Retina (tissue), 1 donor: ENCODE results near the gene TMF1.

Experiments
- DNase-seq: peaks from one replicate; pipeline ENCODE4 v3.0.0-alpha.2; 2016

TMF1 gene

DNA sequence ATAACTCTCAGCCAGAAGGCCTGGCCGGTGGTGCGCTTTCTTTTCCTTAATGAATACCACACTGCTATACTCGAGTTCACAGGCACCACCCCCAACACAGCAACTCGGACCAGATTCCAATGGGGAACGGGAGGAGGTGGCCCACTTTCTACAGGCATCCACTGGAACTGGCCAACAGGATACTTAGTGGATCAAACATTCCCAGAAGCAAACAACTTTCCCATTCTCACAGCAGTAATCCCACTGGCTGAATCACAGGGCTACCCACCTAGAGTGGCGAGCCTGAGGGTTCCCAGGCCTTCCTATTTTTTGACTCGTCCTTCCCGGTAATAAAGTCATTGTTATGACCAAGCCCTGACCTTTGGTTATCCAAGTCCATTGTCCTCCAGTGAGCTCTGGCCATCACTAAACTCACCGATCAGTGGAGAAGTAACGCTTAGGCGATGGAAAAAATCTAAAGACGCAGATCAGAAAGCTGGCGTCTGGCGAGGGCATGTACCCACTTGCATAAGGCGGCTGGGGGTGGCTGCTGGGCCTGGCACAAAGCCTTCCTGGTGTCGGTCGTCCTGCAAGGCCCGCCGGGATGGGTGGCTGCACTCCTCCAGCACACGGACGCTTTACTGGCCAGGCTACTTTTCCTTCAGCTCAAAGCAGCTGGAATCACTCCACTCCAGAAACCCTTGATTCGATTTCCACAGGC is 39.9 kb downstream of the TMF1 start:
- no peak for DNase-seq

DNA sequence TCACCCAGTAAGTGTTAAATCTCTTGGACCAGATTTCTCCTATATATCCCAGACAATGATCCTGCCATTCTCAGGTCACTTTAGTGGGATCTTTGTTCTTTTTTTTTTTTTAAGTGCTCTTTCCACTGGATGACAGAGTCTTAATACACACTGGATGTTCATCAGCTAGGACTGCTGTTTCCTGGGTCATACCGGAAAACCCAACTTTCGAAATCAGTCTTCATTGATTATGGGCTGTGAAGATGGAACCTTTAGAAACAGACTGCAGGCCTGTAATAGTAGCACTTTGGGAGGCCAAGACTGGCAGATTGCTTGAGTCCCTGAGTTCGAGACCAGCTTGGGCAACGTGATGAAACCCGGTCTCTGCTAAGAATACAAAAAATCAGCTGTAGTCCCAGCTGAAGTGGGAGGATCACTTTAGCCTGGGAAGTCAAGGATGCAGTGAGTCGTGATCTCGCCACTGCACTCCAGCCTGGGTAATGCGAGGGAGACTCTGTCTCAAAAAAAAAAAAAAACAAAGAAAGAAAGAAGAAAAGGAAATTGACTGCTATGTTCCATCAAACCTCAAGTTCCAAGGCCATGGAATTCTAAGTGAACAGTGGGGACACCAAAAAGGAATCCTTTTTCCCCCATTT is 40.9 kb downstream of the TMF1 start:
- no peak for DNase-seq

DNA sequence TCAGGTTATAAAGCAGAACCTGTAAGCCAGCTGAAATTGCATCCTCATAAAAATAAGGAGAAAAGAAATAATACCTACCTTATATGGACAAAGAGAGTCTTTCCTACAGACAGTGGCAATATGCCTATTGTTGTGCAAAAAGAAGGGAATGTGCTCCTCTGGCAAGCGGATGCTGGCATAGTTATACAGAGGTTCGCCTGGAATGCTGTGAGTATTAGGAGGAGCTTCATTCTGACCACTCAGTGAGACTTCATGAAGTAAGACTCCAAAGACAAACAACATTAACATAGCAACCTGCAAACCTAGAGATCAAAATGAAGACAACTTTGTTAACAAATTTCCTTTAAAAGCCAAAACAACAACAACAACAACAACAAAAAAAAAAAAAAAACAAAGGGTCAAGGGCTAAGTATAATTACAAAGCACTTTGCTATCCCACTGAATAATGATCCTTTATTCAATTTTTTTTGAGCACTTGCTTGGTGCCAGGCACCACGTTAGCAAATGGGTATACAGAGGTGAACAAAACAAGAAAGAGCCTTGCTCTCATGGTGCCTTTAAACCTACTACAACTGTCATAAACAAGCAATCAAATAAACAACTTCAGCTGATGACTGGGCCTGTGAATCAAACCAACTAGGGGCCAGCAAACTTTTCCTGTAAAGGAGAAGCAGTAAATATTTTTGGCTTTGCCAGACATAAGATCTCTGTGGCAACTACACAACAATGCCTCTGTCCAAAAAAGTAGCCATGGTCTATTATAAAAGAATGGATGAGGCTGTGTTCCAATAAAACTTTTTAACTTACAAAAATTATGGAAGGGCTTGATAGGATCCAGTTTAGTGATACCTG is 42.3 kb downstream of the TMF1 start:
- DNase-seq: no peak

DNA sequence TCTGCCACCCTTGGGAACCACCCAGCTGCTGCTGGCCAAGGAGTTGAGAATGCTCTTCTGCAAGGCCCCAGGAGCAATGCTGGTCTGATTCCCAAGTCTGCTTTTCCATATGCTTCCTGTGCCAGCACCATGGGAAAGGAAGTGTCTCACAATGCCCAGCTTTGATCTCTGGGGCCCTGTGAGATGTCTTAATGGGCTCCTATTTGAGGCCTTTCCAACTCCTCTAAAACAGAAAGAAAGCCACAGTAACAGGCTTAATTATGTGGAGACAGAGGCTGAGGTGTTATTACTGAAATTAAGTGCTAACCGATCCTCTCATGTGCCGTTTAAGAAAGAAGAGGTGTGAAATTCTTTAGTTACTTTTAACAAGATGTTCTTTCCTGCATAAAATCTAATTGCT is 43.2 kb downstream of the TMF1 start:
- DNase-seq: no peak

DNA sequence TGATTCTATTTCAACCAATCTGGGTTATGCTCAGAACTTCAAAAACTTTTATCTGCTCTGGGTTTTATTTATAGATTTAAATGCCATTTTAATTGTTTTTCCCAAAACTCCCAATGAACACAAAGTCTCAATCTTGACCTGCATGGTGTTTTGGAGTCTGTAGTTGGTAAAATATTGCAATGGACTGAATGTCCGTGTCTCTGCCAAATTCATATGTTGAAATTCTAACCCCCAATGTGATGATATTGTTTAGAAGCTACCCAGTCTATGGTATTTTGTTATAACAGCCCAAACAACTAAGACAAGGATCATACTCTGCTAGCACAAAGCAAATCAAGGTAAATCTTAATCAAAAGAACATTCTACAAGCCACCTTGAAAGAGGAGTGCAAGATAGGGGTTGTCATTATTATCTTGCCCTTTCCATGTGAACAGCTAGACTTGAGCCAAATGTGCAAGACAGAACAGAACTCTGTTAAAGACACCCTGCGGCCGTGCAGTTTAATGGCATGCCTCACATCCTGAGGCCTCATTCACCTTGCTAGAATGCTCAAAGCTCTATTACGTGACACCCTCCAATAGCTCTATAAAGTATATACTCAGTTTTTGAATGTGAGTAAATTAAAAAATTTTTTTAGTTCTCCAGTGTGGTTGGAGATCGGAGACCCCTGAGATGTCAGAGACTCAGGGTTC is 46.2 kb downstream of the TMF1 start:
- DNase-seq: no peak

DNA sequence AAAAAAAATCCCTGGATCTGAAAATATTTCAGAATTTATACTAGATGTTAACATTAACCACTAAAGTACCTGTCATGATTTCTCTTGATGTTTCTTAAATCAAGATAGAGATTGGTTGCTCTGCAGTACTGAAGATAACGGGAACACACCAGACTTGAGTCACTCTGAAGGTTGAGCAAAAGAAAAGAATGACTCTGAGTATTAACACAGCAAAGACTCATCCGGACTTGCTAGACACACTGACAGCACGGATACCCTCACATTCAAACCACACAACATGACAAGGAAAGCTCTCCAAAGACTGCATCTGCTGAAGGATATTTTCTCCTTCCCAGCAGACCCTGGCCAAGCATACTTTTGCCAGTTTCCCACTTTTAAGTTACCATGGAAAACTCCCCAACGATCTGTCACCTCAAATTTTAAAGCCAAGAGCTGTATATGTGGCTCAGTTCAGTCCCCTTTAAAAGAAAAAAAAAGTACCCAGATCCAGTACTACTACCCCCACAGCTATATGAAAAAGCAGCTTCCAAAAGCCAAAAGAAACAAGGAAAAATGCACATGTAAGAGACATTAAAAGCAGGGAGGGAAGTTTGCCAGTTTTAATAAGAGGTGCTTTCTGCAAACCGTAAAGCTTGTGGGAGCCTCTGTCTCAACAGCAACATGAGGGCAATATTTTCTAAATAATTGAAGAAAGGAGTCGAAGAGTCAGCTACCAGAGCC is 46.9 kb downstream of the TMF1 start:
- no peak for DNase-seq

DNA sequence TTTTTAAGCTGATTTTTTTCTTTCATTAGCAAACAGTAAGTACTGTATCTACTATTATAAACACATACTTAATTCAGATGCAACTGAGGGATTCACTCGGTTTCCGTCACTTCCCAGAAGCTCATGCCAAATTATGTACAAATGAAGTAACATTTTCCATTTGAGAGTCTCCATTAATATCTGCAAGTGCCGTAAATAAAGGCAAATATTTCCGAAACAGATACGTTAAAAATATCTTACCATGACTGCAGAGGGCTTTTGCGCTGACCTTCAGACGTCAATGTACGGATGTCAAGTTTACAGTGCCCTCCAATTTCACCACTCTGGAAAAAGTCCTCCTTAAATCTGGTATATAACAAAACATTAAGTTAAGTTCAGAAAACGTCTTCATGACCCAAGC is 48.0 kb downstream of the TMF1 start:
- no peak for DNase-seq

DNA sequence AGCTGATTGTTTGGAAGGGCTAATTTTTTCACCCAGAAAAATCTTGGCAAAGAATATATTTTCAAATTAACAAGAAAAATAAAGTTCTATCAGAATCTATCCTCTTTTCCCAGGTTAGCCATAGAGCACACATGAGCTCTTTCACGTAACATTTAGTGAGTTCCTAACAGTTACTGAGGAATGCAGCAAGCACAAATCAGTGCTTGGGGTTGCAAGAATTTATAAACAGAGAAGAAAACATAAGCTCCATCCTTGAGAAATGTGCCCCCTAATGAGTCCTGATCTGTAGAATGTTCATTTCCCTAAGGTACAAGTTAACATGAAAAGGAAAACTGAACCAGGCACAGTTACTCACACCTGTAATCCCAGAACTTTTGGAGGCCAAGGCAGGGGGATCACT is 52.5 kb downstream of the TMF1 start:
- no peak for DNase-seq

DNA sequence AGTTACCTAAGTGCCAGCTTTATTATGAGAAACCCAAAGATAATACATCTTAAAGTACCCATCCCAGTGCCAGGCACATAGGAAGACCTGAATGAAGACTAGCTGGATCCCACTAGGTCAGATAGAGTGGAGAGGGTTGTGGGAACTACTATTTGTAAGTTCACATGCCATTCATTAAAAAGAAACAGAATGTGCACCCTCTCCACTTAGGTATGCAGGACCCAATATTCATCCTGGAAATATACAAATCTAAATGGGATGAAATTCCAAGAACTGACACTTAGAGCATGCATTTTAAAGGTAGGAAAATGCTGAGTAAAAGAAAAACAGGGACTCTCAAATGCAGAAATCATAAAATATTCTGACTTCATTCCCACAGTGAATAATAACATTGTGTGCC is 53.0 kb downstream of the TMF1 start:
- no peak for DNase-seq

DNA sequence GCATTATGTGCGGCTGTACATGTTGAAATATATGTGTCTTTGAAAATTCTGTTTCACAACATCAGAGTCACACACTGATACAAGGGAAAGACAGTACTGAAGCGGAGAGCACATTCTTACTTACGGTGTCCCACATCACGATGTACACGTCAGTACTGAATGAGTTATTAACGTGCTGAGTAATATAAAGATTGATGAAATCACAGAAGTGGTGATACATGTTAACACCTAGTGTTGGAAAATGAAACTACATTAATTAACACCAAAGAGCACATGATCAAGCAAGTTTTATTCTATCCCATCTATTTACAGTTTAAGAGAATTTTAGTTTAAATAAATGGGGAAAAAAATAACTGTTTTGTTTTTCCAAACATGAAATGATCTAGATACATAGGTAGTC is 54.2 kb downstream of the TMF1 start:
- DNase-seq: no peak

DNA sequence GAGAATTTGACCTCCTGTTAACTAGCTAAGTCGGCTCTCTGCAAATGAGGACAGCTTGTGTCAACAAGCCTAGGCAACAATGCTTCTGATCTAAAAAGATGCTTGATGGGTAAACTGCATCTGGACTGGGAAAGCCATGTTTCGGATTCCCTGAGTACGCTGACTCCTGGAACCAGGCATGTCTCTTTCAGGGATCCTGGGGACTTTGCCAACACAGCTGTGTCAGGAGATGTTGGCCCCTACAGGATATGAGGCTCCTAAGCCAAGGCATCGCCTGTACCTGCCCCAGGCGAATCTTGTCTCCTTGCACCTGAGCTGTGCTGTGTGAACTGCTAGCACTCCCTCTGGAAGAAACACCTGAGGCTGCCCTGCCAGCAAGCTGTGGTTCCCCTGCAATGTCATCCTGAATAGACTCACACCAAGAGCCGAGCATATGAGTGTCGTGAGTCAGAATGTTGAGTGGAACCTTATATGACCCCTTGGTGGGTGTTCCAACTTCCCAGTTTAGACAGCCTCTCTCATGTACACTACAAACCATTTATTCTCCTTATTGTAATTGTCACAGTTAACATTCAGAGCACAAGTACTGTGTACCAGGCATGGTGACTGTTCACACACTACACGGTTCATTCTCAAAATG is 55.7 kb downstream of the TMF1 start:
- DNase-seq: no peak

DNA sequence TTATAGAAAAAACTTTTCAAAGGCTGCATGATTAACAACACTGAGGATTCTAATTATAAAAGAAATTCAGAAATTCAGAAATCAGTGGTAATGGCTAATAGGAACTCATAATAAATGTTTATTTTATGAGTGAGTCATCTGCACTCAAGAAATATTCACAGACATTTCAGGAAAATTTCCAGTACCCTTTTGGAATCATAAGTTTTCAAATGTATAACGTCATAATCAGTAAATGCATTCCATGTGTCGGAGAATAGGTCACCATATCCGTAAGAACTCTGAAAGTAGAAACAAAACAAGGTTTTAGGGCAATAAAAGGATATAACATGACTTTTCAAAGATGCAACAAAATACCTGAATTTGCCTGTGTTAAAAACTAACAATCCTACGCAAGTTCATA is 63.4 kb downstream of the TMF1 start:
- DNase-seq: no peak

DNA sequence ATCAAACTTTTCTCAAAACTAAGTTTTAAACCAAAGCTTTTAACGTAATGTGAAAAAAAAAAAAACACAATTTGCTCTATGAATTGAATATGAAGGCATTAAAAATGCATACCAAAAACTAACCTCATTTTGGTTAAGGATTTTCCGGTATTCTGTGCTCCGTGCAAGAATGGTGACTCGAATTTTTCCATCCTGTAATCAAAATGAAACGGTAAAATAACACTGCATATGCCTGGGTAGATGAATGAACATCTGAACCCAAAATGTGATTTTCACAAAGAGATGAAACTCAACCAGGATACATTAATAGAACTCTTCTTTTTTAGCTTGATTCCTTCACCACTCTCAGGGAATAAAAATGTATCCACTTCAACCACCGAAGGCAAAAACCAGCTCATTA is 64.8 kb downstream of the TMF1 start:
- no peak for DNase-seq

DNA sequence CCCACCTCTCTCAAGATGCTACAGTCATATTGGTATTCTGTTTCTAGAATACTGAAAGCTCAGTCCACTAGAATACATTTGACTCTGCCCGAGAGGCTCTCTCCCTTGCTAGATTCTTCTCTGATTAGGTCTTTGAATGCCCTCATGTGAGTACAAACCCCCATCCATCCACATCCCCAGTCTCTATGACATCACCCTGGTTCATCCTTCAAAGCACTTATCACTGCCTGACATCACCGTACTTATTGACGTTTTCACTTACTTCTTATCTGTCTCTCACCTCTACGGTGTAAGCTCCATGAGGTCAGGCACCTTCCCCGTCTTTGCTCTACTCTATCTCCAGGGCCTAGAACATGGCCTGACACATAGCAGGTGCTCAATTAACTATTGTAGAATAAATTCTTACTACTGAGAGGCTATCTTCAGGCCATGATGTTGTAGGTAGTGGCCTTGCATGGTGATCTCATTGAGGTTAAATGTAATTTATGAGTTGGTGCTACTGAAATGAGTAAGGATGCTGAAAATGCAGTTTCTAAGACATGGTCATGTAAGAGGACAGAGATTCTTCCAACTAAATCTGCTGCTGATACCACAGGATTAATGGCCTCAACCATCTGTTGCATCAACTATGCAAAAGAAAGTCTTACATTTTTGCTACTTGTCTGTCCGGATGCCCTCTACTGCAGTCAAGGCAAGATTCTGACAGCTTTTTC is 65.5 kb downstream of the TMF1 start:
- no peak for DNase-seq

DNA sequence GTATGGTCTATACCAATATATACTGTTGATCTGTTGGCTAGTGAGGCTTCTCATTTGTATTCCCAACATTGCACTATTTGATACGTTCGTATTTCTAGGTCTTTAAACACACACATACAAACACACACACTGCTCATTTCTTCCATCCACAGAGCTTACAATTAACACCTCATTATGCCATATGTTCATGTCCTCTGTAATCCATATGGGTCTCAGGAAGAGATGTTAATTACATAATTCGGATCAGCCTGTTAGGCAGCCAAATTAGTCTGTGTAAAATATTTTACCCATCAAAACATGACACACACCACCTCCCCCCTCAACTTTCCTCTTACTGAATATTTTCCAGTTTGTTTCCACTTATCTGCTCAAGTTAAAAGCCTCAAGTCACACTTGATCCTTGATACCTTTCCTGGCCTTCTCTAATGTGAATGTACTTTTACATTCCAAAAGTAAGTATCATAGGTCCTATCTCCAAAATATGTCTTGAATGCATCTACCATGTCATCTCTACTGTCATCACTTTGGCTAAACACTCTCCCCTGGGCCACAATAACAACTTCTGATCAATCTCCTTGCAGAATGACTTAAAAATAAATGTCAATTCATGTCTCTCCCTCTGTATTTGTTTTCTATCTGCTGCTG is 66.9 kb downstream of the TMF1 start:
- no peak for DNase-seq

DNA sequence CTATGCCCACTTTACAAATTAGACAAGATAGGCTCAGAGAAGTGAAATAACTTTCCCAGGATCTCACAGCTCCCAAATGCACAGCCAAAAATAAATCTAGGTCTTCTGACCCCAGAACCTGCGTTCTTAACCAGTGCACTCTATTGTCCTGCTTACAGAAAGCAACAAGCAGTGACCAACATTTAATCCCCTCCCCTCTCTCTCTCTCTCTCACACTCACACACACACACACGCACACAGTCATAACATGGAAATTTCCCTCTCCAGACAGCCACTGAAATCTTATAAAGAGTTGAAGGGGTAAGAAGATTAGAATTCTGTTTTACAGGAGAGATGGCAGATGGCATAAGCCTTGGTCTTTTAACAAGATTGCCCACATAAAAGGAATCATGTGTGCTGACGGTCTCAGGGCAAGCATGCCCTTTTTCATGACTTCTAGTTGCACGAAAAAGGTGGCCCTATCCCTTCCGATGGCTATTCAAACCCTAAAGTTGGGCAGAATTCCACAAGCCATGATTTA is 68.1 kb downstream of the TMF1 start:
- no peak for DNase-seq

DNA sequence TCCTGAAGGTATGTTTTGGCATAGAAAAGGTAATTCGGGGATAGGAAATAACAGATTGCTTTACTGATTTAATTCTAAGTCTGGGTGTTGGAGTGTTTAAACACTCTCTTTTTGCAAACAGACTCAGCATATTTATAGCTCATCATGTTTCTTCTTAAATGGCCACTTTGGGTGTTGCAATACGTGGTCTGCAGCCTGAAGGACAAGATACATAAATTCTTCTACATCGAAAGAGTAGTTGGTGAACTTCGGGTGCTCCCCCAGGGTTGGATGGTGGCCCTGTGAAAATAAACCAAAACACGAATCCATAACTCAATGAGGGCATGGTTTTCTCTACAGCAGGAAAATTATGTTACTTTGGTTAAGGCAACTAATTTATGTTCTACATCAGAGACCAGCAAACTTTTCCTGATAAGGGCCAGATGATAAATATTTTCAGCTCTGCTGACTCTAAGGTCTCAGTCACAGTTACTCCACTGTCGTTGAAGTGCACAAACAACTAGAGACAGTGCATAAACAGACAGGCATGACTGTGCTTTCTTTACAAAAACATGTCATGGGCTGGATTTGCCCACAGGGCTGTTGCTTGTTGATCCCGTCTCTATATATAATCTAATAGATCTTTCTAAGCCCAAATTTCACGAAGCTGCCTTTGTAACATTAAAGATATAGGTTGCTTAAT is 74.5 kb downstream of the TMF1 start:
- no peak for DNase-seq

DNA sequence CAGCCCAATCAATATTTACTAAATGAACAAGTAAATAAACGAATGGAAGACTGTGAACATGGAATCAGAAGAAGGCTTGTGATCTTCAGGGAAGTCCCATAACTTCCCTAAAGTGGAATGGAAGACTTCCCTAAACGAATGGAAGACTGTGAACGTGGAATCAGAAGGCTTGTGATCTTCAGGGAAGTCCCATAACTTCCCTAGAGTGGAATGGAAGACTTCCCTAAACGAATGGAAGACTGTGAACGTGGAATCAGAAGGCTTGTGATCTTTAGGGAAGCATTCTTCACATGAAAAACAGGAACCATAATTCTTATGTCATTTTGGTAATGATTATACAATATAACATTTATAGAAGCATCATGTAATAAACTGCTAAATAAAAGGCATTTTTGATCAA is 77.4 kb downstream of the TMF1 start:
- DNase-seq: no peak

DNA sequence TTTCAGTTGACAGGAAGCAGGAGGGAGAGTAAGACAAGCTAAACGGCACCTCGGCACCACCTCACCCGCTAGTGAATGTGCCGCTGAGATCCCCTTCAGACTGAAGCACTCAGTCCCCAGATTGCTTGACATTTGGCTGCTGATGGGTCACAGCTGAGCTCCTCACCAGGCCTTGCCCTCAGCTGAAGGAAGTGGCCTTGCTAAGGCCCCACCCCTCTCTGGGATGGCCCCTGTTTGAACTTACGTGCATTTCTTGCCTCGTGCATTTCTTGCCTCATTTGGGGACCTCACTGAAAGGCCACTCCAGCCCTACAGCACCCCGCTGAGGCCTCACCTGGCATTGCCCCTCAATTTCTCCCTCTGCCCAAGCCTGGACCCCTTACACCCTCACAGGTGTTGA is 78.5 kb downstream of the TMF1 start:
- no peak for DNase-seq

DNA sequence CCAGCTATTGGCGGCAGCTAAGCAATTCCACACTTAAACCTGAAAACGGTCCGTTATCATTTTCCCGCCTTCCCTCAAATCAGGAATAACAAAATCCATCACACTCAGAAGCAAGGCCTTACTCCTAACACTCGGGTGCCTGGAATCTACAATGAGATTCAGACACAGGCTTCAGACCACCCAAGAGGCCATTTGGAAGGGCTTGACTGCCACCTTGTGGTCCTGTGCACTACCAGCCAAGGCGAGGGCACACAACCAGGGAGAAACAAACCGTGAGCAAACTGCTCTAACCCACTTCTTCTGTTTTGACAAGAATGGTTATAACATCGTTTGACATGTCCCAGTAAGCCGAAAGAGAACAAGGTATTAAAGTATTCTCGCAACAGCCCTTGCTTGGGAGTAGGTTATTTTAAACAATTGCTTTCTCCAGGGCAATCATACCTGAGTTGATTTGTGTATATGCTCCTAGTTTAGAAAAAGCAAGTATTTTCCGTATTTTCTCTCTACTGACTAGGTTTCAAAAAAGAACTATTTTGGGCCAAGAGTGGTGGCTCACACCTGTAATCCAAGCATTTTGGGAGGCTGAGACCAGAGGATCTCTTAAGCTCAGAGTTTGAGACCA is 79.7 kb downstream of the TMF1 start:
- peak; percentile 84 for DNase-seq
